Endothelial cell of umbilical vein (primary cell): ENCODE measurements around the gene DAB1. TPM values are rescaled to one million over a fixed set of nuclear protein-coding genes. Genes with fewer than 3 reads are reported as not detected.

Source experiments
- BruUV-seq: library from RNA; stranded (reverse); fragments of 400-500 nt; replicated peaks from 2 replicates; lab custom pipeline; 2021; lab: Mats Ljungman, UMichigan
- CTCF ChIA-PET: fragments of 300-600, 350-600 bp; sonication (Branson Sonifier 250); formaldehyde crosslinking; loops from one replicate; lab custom pipeline; 2021; ENCODE audit warnings: antibody characterized with exemption, inconsistent platforms; lab: Charles Lee
- POLR2A ChIA-PET: fragments of 300-600, 350-600 bp; sonication (Branson Sonifier 250); formaldehyde crosslinking; loops from one replicate; lab custom pipeline; 2021; ENCODE audit warnings: antibody characterized with exemption, inconsistent platforms; lab: Charles Lee
- DNase-seq: peaks from one replicate; pipeline ENCODE4 v3.0.0-alpha.2; 2011; ENCODE audit warnings: low read depth, low spot score
- FAIRE-seq: peaks from 2 replicates; lab custom pipeline; 2011; peaks lifted over from hg19 to GRCh38; lab: Jason Lieb, UNC
- H2AFZ ChIP-seq: 2 replicates; pipeline ENCODE4 v1.6.0; 2012; ENCODE audit warnings: low read depth, low read length, control low read depth, inconsistent platforms
- H3K27ac ChIP-seq: 2 replicates; pipeline ENCODE4 v1.5.1; 2011; ENCODE audit warnings: low read depth, mild to moderate bottlenecking, control low read depth, low read length, moderate library complexity; ENCODE audit not compliant: insufficient read depth
- H3K27me3 ChIP-seq, 2 experiments: 2 replicates each; pipeline versions ENCODE4 v1.6.0 to v1.6.1; 2011; ENCODE audit warnings: low read length in 2 of 2, mixed read lengths in 1 of 2; ENCODE audit not compliant: control insufficient read depth in 2 of 2, insufficient read depth in 2 of 2
- H3K36me3 ChIP-seq, 2 experiments: 2 replicates in 1 of 2; 3 replicates in 1 of 2; pipeline ENCODE4 v1.5.1; 2011; ENCODE audit warnings: low read length in 2 of 2, mild to moderate bottlenecking in 1 of 2, moderate library complexity in 1 of 2; ENCODE audit not compliant: control insufficient read depth in 2 of 2, insufficient read depth in 2 of 2; ENCODE audit errors: extremely low read depth in 1 of 2
- H3K4me1 ChIP-seq: 3 replicates; pipeline ENCODE4 v1.5.1; 2011; ENCODE audit warnings: mild to moderate bottlenecking, low read length; ENCODE audit not compliant: control insufficient read depth, insufficient read depth; ENCODE audit errors: extremely low read depth
- H3K4me2 ChIP-seq: 2 replicates; pipeline ENCODE4 v1.6.1; 2011; ENCODE audit warnings: low read length, control low read depth, mixed read lengths; ENCODE audit not compliant: insufficient read depth
- H3K4me3 ChIP-seq, 3 experiments: fragments of 200-600 bp in 1 of 3; sonication (generic), shearing (Covaris generic) in 1 of 3; replicated peaks in 1 of 3; 2 replicates each; pipeline ENCODE4 v1.5.1; 2011 to 2016; ENCODE audit warnings: control low read depth in 3 of 3, low read length in 3 of 3, mild to moderate bottlenecking in 2 of 3, inconsistent platforms in 1 of 3, low read depth in 1 of 3, moderate library complexity in 1 of 3; ENCODE audit not compliant: insufficient read depth in 1 of 3
- H3K79me2 ChIP-seq: 2 replicates; pipeline ENCODE4 v1.6.0; 2012; ENCODE audit warnings: low read length, inconsistent platforms; ENCODE audit not compliant: control insufficient read depth, insufficient read depth
- H3K9ac ChIP-seq: replicated peaks from 2 replicates; pipeline ENCODE3; 2011; ENCODE audit warnings: low read length, control low read depth; ENCODE audit not compliant: insufficient read depth; ENCODE audit errors: extremely low read depth
- H3K9me1 ChIP-seq: replicated peaks from 3 replicates; pipeline ENCODE4 v1.6.0; 2011; ENCODE audit warnings: mild to moderate bottlenecking, low read length; ENCODE audit not compliant: control insufficient read depth, insufficient read depth; ENCODE audit errors: extremely low read depth
- H3K9me3 ChIP-seq: replicated peaks from 2 replicates; pipeline ENCODE4 v1.5.1; 2012; ENCODE audit warnings: low read length, inconsistent platforms; ENCODE audit not compliant: control insufficient read depth, insufficient read depth
- H4K20me1 ChIP-seq: replicated peaks from 2 replicates; pipeline ENCODE3; 2011; ENCODE audit warnings: mild to moderate bottlenecking, low read length; ENCODE audit not compliant: control insufficient read depth, insufficient read depth; ENCODE audit errors: extremely low read depth
- CTCF ChIP-seq, 2 donors: IDR thresholded peaks; 1 replicate in 1 of 2; 2 replicates in 1 of 2; pipeline ENCODE4 v1.5.1; 2011; ENCODE audit warnings: low read length in 2 of 2, mild to moderate bottlenecking in 2 of 2, moderate library complexity in 2 of 2, control low read depth in 1 of 2, inconsistent platforms in 1 of 2, low read depth in 1 of 2; ENCODE audit not compliant: insufficient read depth in 1 of 2; ENCODE audit errors: extremely low read depth in 1 of 2
- EZH2 ChIP-seq: IDR thresholded peaks from 2 replicates; pipeline ENCODE4 v1.6.1; 2012; ENCODE audit warnings: borderline replicate concordance, low read depth, mild to moderate bottlenecking, moderate library complexity, low read length, inconsistent platforms; ENCODE audit not compliant: severe bottlenecking
- FOS ChIP-seq: IDR thresholded peaks from 2 replicates; pipeline ENCODE4 v1.6.1; 2011; ENCODE audit warnings: mild to moderate bottlenecking, low read length, moderate library complexity, borderline replicate concordance; ENCODE audit not compliant: insufficient read depth
- GATA2 ChIP-seq: IDR thresholded peaks from 2 replicates; pipeline ENCODE4 v1.7.0; 2011; ENCODE audit warnings: low read depth, mild to moderate bottlenecking, moderate library complexity, mixed read lengths, low read length; ENCODE audit not compliant: insufficient read length, insufficient read depth
- JUN ChIP-seq: IDR thresholded peaks from 2 replicates; pipeline ENCODE4 v1.6.1; 2011; ENCODE audit warnings: borderline replicate concordance, low read depth; ENCODE audit not compliant: insufficient read length, insufficient read depth
- MAX ChIP-seq: IDR thresholded peaks from 2 replicates; pipeline ENCODE4 v1.6.1; 2011; ENCODE audit not compliant: insufficient read depth, insufficient read length
- MYC ChIP-seq: IDR thresholded peaks from one replicate; pipeline ENCODE4 v1.6.1; 2011; ENCODE audit warnings: mild to moderate bottlenecking, low read depth, low read length
- POLR2A ChIP-seq: IDR thresholded peaks from 2 replicates; pipeline ENCODE4 v1.6.1; 2012; ENCODE audit warnings: low read depth, mild to moderate bottlenecking, control low read depth, low read length
- POLR2AphosphoS5 ChIP-seq: IDR thresholded peaks from 2 replicates; pipeline ENCODE4 v1.6.1; 2012; ENCODE audit warnings: low read depth, mild to moderate bottlenecking, control low read depth, low read length, moderate library complexity; ENCODE audit not compliant: insufficient read depth
- dilution Hi-C: fragments of 300-500 bp; cut with MboI; formaldehyde crosslinking; loops from one replicate; pipeline ENCODE4 v1.15.0; 2019; ENCODE audit warnings: low sequenced_read_pairs; ENCODE audit not compliant: extremely low pct_ligation_motif_present
- intact Hi-C: fragments of 100-400 bp; cut with micrococcal nuclease; formaldehyde crosslinking; loops from one replicate; pipeline ENCODE4 v1.10.0; 2022
- polyA plus RNA-seq, 4 experiments: library from polyadenylated mRNA; depleted of rRNA in 3 of 4; stranded (reverse) in 3 of 4; unstranded in 1 of 4; fragments of >200 nt; gene quantifications; 2 replicates each; pipeline versions ENCODE4 v1.2.1 to v1.2.3, GENCODE V29; 2011 to 2012; ENCODE audit warnings: missing spikeins in 1 of 4
- total RNA-seq: library from RNA; stranded (reverse); gene quantifications from 2 replicates; pipeline ENCODE4 v1.2.3, GENCODE V29; 2021

Gene DAB1
- total and polyA plus RNA-seq, 2 donors (not counting 3 experiments of a cell fraction or from before 2014, with no cell fraction given), result not detected

GRCh38 chr1:57312869-57313268, 111.0 kb downstream of the DAB1 start:
- FAIRE-seq (no peak), DNase-seq (no peak)
- Histone ChIP-seq H3K27me3 (no peaks in the 10 kb centered on the region), H2AFZ (no peak overlapping the region), H3K36me3 (no peaks in the 10 kb centered on the region), H3K9me3 (peaks cover 2% of the 10 kb centered on the region), H3K9ac (no peak overlapping the region), H4K20me1 (no peaks in the 10 kb centered on the region), H3K4me1 (no peaks in the 10 kb centered on the region), H3K9me1 (no peaks in the 10 kb centered on the region), H3K4me3 (no peak overlapping the region), H3K79me2 (no peaks in the 10 kb centered on the region), H3K27ac (no peak overlapping the region), H3K4me2 (no peak overlapping the region)
- ChIA-PET CTCF (no interaction called here), POLR2A (no interaction called here)
- dilution Hi-C loops, result no loop called here
- intact Hi-C loops, result no loop called here
- no peak for TF ChIP-seq FOS
- no peak for TF ChIP-seq POLR2AphosphoS5
- TF ChIP-seq GATA2, result no peak
- no peak for TF ChIP-seq JUN
- TF ChIP-seq MAX, result no peak
- TF ChIP-seq EZH2, result no peak
- TF ChIP-seq MYC, result no peak
- no peak for TF ChIP-seq POLR2A
- TF ChIP-seq CTCF (IDR thresholded peaks at IDR 0.05; ENCODE audit: extremely low read depth in 1 of 2, insufficient read depth in 1 of 2, low read depth in 1 of 2, low read length in 2 of 2), result no peak
- no TSS peak for BruUV-seq
